ENCODE measurements around the gene LPP.
"Not testable (repeated sequence)": the region's sequence is repeated elsewhere in the genome, so short reads cannot be mapped to it uniquely, and the experiment has no call there.

The LPP gene

DNA sequence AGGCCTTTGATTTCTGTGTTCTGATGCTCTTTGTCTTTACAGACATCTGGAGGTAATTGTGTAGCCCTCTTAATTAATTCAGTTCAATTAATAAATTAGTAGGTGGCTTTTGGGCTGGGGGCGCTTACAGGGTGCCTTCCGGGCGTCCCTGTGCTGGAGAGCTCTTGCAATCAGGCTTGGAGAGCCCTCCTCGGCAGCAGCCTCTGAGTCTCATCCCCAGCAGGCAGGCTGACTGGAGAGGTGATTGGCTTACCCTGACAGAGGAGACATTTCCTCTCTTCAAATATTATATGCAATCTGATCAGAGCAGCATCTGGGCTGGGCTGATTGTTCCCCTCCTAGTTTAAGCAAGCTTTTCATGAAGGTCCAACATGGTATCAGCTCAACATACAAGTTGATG, 250.7 kb downstream of the LPP start:
- DNase-seq, result no peak
- Mint-ChIP-seq H3K36me3 (ENCODE audit: low read depth) (peaks cover 26% of the 10 kb centered on the region), H3K27ac (no peak overlapping the region), H3K4me1 (ENCODE audit: low read depth) (peaks cover 44% of the 10 kb centered on the region), H3K4me3 (no peak overlapping the region), H3K27me3 (no peaks in the 10 kb centered on the region), H3K9me3 (peaks cover 7% of the 10 kb centered on the region)

- Mint-ChIP-seq H3K9me3 (peaks cover 5% of the 10 kb centered on the region), H3K27me3 (no peaks in the 10 kb centered on the region), H3K27ac (no peak overlapping the region), H3K36me3 (ENCODE audit: low read depth) (peaks cover 31% of the 10 kb centered on the region), H3K4me3 (no peak overlapping the region), H3K4me1 (ENCODE audit: low read depth) (peaks cover 28% of the 10 kb centered on the region)
- no peak for DNase-seq
Observed at GRCh38 chr3:188407158-188407880, 253.4 kb downstream of the LPP start.

GRCh38 chr3:188408831-188409230, 254.9 kb downstream of the LPP start:
- H3K4me3 Mint-ChIP-seq, result no peak overlapping the region
- no peaks in the 10 kb centered on the region for H3K9me3 Mint-ChIP-seq
- no peak for DNase-seq
- H3K27me3 Mint-ChIP-seq, result no peaks in the 10 kb centered on the region
- no peak overlapping the region for H3K27ac Mint-ChIP-seq
- peaks cover 26% of the 10 kb centered on the region for H3K36me3 Mint-ChIP-seq (ENCODE audit: low read depth)
- peaks cover 13% of the 10 kb centered on the region for H3K4me1 Mint-ChIP-seq (ENCODE audit: low read depth)

DNA sequence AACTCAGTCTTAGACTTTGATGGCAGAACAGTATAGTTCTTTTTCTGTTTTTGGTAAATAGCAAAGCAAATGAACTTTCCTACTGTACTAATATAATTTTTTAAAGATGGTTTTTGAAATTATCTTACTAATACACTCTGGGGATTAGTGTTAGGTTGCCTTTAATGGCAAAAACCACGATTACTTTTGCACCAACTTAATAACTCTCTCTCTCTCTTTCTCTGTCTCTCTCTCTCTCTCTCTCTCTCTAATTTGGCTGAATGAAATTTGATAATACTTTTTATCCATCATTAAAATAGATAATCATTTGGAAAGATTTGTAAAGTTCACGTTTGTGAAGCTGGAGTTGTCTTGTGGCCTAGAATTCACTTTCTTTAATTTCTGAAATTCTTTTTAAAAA, 257.8 kb downstream of the LPP start:
- H3K36me3 Mint-ChIP-seq (ENCODE audit: low read depth), result peaks cover 18% of the 10 kb centered on the region
- H3K27ac Mint-ChIP-seq, result no peak overlapping the region
- DNase-seq, result no peak
- H3K9me3 Mint-ChIP-seq, result no peaks in the 10 kb centered on the region
- no peak overlapping the region for H3K4me3 Mint-ChIP-seq
- H3K4me1 Mint-ChIP-seq (ENCODE audit: low read depth), result peaks cover 7% of the 10 kb centered on the region
- H3K27me3 Mint-ChIP-seq, result no peaks in the 10 kb centered on the region

GRCh38 chr3:188415196-188415595, 261.2 kb downstream of the LPP start:
- Mint-ChIP-seq H3K9me3 (no peaks in the 10 kb centered on the region), H3K4me3 (no peak overlapping the region), H3K4me1 (ENCODE audit: low read depth) (peaks cover 13% of the 10 kb centered on the region), H3K27me3 (no peaks in the 10 kb centered on the region), H3K36me3 (ENCODE audit: low read depth) (peaks cover 2% of the 10 kb centered on the region), H3K27ac (no peak overlapping the region)
- DNase-seq, result no peak

DNA sequence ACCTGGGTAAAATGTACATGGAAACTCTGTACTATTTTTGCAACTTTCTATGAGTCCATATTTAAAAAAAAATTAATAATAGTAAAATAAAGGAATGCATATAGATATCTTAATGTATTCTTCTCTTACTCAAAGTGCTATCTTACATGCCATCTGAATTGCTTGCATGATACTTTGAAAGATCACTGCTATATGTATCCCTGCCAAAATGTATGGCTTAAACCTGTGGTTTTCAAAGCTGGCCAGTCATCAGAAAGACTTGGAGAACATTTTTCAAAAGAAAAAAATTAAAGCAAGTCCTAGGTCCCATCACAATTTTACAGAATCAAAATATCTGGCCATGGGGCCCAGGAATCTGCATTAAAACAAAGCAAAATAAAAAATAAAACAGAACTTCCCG, 262.1 kb downstream of the LPP start:
- H3K36me3 Mint-ChIP-seq (ENCODE audit: low read depth), result peaks cover 2% of the 10 kb centered on the region
- no peaks in the 10 kb centered on the region for H3K27me3 Mint-ChIP-seq
- DNase-seq, result no peak
- H3K4me3 Mint-ChIP-seq, result no peak overlapping the region
- H3K27ac Mint-ChIP-seq, result no peak overlapping the region
- no peaks in the 10 kb centered on the region for H3K9me3 Mint-ChIP-seq
- peaks cover 12% of the 10 kb centered on the region for H3K4me1 Mint-ChIP-seq (ENCODE audit: low read depth)

DNA sequence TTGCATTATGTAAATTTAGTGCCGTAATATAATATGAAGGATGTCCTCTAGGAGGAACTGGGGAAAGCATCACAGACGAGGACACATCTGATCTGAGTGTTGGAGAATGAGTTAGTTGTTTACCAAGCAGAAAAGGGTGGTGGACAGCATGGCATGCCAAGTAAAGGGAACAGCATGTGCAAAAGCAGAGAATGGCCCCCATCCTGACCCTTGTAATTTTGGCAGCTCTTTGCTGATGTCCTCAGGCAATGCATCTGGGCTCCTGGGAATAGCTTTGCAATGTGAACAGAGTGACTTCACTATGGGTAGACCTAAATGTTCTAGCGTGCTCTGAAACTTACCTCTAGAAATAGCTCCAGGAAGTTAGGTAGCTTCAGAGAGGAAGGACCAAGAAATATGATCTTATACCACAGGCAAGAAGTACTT, 263.3 kb downstream of the LPP start:
- Mint-ChIP-seq H3K36me3 (ENCODE audit: low read depth) (no peaks in the 10 kb centered on the region), H3K4me3 (no peak overlapping the region), H3K27ac (no peak overlapping the region), H3K9me3 (no peaks in the 10 kb centered on the region), H3K27me3 (no peaks in the 10 kb centered on the region), H3K4me1 (ENCODE audit: low read depth) (peaks cover 12% of the 10 kb centered on the region)
- no peak for DNase-seq

- H3K4me1 Mint-ChIP-seq (ENCODE audit: low read depth), result peaks cover 12% of the 10 kb centered on the region
- DNase-seq, result no peak
- H3K27ac Mint-ChIP-seq, result no peak overlapping the region
- H3K4me3 Mint-ChIP-seq, result no peak overlapping the region
- no peaks in the 10 kb centered on the region for H3K36me3 Mint-ChIP-seq (ENCODE audit: low read depth)
- H3K9me3 Mint-ChIP-seq, result no peaks in the 10 kb centered on the region
- H3K27me3 Mint-ChIP-seq, result no peaks in the 10 kb centered on the region
Observed at GRCh38 chr3:188417766-188418165, 263.8 kb downstream of the LPP start.

- Mint-ChIP-seq H3K27ac (no peak overlapping the region), H3K4me1 (ENCODE audit: low read depth) (peaks cover 12% of the 10 kb centered on the region), H3K27me3 (no peaks in the 10 kb centered on the region), H3K36me3 (ENCODE audit: low read depth) (peaks cover 10% of the 10 kb centered on the region), H3K4me3 (no peak overlapping the region), H3K9me3 (peaks cover 13% of the 10 kb centered on the region)
- no peak for DNase-seq
Observed at GRCh38 chr3:188421151-188421821, 267.3 kb downstream of the LPP start.

- Mint-ChIP-seq H3K4me3 (no peak overlapping the region), H3K36me3 (ENCODE audit: low read depth) (peaks cover 10% of the 10 kb centered on the region), H3K4me1 (ENCODE audit: low read depth) (peaks cover 12% of the 10 kb centered on the region), H3K9me3 (peaks cover 14% of the 10 kb centered on the region), H3K27me3 (no peaks in the 10 kb centered on the region), H3K27ac (no peak overlapping the region)
- no peak for DNase-seq
Observed at GRCh38 chr3:188421836-188422540, 268.0 kb downstream of the LPP start.

DNA sequence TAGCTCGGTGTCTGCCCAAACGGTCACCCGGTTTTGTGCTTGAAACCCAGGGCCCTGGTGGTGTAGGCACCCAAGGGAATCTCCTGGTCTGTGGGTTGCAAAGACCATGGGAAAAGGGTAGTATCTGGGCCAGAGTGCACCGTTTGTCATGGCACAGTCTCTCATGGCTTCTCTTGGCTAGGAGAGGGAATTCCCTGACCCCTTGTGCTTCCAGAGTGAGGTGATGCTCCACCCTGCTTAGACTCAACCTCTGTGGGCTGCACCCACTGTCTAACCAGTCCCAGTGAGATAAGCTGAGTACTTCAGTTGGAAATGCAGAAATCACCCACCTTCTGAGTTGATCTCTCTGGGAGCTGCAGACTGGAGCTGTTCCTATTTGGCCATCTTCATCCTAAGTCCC, 274.0 kb downstream of the LPP start:
- peaks cover 23% of the 10 kb centered on the region for H3K4me1 Mint-ChIP-seq (ENCODE audit: low read depth)
- not testable (repeated sequence) for H3K4me3 Mint-ChIP-seq, DNase-seq, H3K27ac Mint-ChIP-seq, H3K27me3 Mint-ChIP-seq
- peaks cover 14% of the 10 kb centered on the region for H3K9me3 Mint-ChIP-seq
- peaks cover 16% of the 10 kb centered on the region for H3K36me3 Mint-ChIP-seq (ENCODE audit: low read depth)

GRCh38 chr3:188431040-188431439, 277.1 kb downstream of the LPP start:
- H3K4me1 Mint-ChIP-seq (ENCODE audit: low read depth), result peaks cover 41% of the 10 kb centered on the region
- DNase-seq, result no peak
- no peak overlapping the region for H3K4me3 Mint-ChIP-seq
- H3K27ac Mint-ChIP-seq, result no peak overlapping the region
- no peaks in the 10 kb centered on the region for H3K27me3 Mint-ChIP-seq
- peaks cover 8% of the 10 kb centered on the region for H3K36me3 Mint-ChIP-seq (ENCODE audit: low read depth)
- H3K9me3 Mint-ChIP-seq, result peaks cover 3% of the 10 kb centered on the region

GRCh38 chr3:188431553-188431952, 277.6 kb downstream of the LPP start:
- Mint-ChIP-seq H3K36me3 (ENCODE audit: low read depth) (peaks cover 6% of the 10 kb centered on the region), H3K4me1 (ENCODE audit: low read depth) (peaks cover 42% of the 10 kb centered on the region), H3K4me3 (no peak overlapping the region), H3K27ac (no peak overlapping the region), H3K9me3 (no peaks in the 10 kb centered on the region), H3K27me3 (no peaks in the 10 kb centered on the region)
- DNase-seq, result no peak

DNA sequence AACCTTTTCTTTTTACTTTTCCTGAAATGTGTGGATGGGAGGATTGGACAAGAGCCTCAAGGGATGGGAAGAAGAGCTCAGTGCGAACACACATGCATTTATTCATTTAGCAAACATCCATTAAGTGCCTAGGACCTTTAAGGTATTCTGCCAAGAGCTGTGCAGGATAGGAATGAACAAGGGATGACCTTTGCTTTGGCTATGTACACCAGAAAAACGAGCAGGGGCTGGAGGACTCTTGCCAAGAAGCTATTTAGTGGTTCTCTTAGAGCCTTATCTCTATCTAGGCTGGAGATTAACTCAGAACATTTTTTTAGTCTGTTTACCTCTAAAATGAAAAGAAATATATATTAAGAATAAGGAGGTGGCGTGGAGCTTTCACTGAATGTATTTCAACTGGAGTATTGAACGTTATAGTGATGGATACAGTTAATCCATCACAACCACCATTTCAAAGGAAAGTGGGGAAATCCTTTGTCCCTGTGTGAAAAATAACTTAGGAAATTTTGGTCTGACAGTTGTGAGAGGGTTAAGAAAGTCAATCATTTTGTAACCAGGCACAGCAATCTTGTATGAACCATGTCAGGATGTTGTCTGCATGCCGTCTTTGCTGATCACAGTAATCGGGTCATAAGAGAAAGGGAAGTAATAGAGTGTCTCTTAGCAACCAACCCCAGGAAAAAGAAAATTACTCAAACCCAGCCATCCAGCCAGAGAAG, 279.0 kb downstream of the LPP start:
- no peak for DNase-seq
- Mint-ChIP-seq H3K27ac (peak overlapping the region; percentile 40), H3K27me3 (no peaks in the 10 kb centered on the region), H3K4me1 (ENCODE audit: low read depth) (peaks cover 50% of the 10 kb centered on the region), H3K9me3 (no peaks in the 10 kb centered on the region), H3K36me3 (ENCODE audit: low read depth) (peaks cover 5% of the 10 kb centered on the region), H3K4me3 (peak overlapping the region; percentile 26)

All from activated T-cell treated with anti-CD3 and anti-CD28 coated beads, Interleukin-2, amount 50 U/mL, for 24 hours (primary cell).